CD8-positive, alpha-beta memory T cell (primary cell): Measurements from ENCODE around the gene ZNF217. TPM values are rescaled to one million over a fixed set of nuclear protein-coding genes. Genes with fewer than 3 reads are reported as not detected.
A peak's percentile ranks its signal among the peaks of the same experiment; 100 is the strongest.
"Not testable (repeated sequence)": the region's sequence is repeated elsewhere in the genome, so short reads cannot be mapped to it uniquely, and the experiment has no call there.

Experiments
- CTCF ChIA-PET: fragments of 350-600 bp; sonication (Branson Sonifier 250); formaldehyde crosslinking; loops from one replicate; lab custom pipeline; 2021; ENCODE audit warnings: antibody characterized with exemption; lab: Charles Lee
- POLR2A ChIA-PET: fragments of 350-600 bp; sonication (Branson Sonifier 250); formaldehyde crosslinking; loops from one replicate; lab custom pipeline; 2021; ENCODE audit warnings: antibody characterized with exemption; lab: Charles Lee
- DNase-seq, 5 donors: peaks; one replicate each; pipeline versions ENCODE4 v3.0.0 to v3.0.0-alpha.2; 2020 to 2022; ENCODE audit warnings: mixed read lengths in 1 of 5
- H3K27ac ChIP-seq: one replicate; pipeline ENCODE4 v1.7.0; 2013; ENCODE audit warnings: low read depth, mild to moderate bottlenecking, low read length, moderate library complexity
- H3K27me3 ChIP-seq: 2 replicates; pipeline ENCODE4 v1.7.0; 2013; ENCODE audit warnings: low read length, mild to moderate bottlenecking; ENCODE audit not compliant: insufficient read depth, poor library complexity, severe bottlenecking
- H3K36me3 ChIP-seq: 2 replicates; pipeline ENCODE4 v1.7.0; 2013; ENCODE audit warnings: mild to moderate bottlenecking, low read length, moderate library complexity; ENCODE audit not compliant: insufficient read depth
- H3K4me1 ChIP-seq: 2 replicates; pipeline ENCODE4 v1.7.0; 2013; ENCODE audit warnings: mild to moderate bottlenecking, low read length, moderate library complexity; ENCODE audit not compliant: insufficient read depth
- H3K4me3 ChIP-seq: 2 replicates; pipeline ENCODE4 v1.7.0; 2013; ENCODE audit warnings: mild to moderate bottlenecking, low read length
- H3K9me3 ChIP-seq: 2 replicates; pipeline ENCODE4 v1.7.0; 2013; ENCODE audit warnings: mild to moderate bottlenecking, low read length
- H3K27ac Mint-ChIP-seq, 8 donors: one replicate each; pipeline ENCODE4 v1.8.0; 2020 to 2021; ENCODE audit warnings: mixed read lengths in 8 of 8, mild to moderate bottlenecking in 6 of 8, inconsistent platforms in 3 of 8, moderate library complexity in 3 of 8
- H3K27me3 Mint-ChIP-seq, 2 donors: one replicate each; pipeline ENCODE4 v1.8.0; 2020 to 2021; ENCODE audit warnings: mixed read lengths in 2 of 2, mild to moderate bottlenecking in 1 of 2, moderate library complexity in 1 of 2
- H3K36me3 Mint-ChIP-seq, 3 donors: one replicate each; pipeline ENCODE4 v1.8.0; 2020 to 2021; ENCODE audit warnings: mixed read lengths in 3 of 3, inconsistent platforms in 1 of 3, mild to moderate bottlenecking in 1 of 3
- H3K4me1 Mint-ChIP-seq, 3 donors: one replicate each; pipeline ENCODE4 v1.8.0; 2020 to 2021; ENCODE audit warnings: mixed read lengths in 3 of 3, inconsistent platforms in 1 of 3, mild to moderate bottlenecking in 1 of 3
- H3K4me3 Mint-ChIP-seq, 7 donors: one replicate each; pipeline ENCODE4 v1.8.0; 2020 to 2021; ENCODE audit warnings: mixed read lengths in 7 of 7, mild to moderate bottlenecking in 6 of 7, moderate library complexity in 4 of 7, inconsistent platforms in 2 of 7
- H3K9me3 Mint-ChIP-seq, 5 donors: one replicate each; pipeline ENCODE4 v1.8.0; 2020 to 2022; ENCODE audit warnings: mixed read lengths in 5 of 5, mild to moderate bottlenecking in 3 of 5, moderate library complexity in 2 of 5, inconsistent platforms in 1 of 5
- polyA plus RNA-seq: library from polyadenylated mRNA; unstranded; fragments of 300-500 nt; fragmentation: Illumina TruSeq; gene quantifications from one replicate; pipeline ENCODE4 v1.2.3, GENCODE V29; 2021
- total RNA-seq, 2 experiments: library from RNA; stranded (reverse); gene quantifications; one replicate each; pipeline ENCODE4 v1.2.3, GENCODE V29; 2021

The ZNF217 gene
- total and polyA plus RNA-seq, 3 experiments from 2014 or later, result 24.0 to 54.3 (median 52.5) TPM

- H3K4me3 ChIP-seq, result peak overlapping the region; percentile 55
- peaks cover 25% of the 10 kb centered on the region for H3K4me1 ChIP-seq
- ChIA-PET POLR2A (interaction anchor here (0.5 to 2.0 kb wide), 13 partner anchors 14 to 323 kb away, joined by 3 to 30 read pairs (median 6); partner anchors contain the start of gene ZNF217), CTCF (interaction anchor here (0.8 to 2.4 kb wide), 15 partner anchors 10 to 307 kb away, joined by 3 to 16 read pairs (median 6); partner anchors contain the start of gene ZNF217)
- H3K36me3 ChIP-seq, result no peaks in the 10 kb centered on the region
- H3K4me3 Mint-ChIP-seq, result peak overlapping the region; percentile 88 to 96 (median 93)
- H3K9me3 Mint-ChIP-seq, result no peaks in the 10 kb centered on the region
- H3K27me3 Mint-ChIP-seq, result no peaks in the 10 kb centered on the region
- H3K36me3 Mint-ChIP-seq, result peaks cover 1 to 20% (median 4%) of the 10 kb centered on the region in 3 donors
- H3K9me3 ChIP-seq, result no peaks in the 10 kb centered on the region
- peak overlapping the region; percentile 85 for H3K27ac ChIP-seq
- H3K4me1 Mint-ChIP-seq, result peaks cover 32 to 46% (median 34%) of the 10 kb centered on the region in 3 donors
- peak overlapping the region; percentile 94 to 98 (median 97) for H3K27ac Mint-ChIP-seq
- no peaks in the 10 kb centered on the region for H3K27me3 ChIP-seq
- DNase-seq, result peak in 4 of 5 donors; percentile 17 to 58 (median 54)
These were observed 15.1 kb upstream of the ZNF217 start for GRCh38 chr20:53608456-53609452.

- H3K4me1 ChIP-seq, result peaks cover 22% of the 10 kb centered on the region
- Mint-ChIP-seq H3K9me3 (no peaks in the 10 kb centered on the region), H3K36me3 (peaks cover 3 to 21% (median 4%) of the 10 kb centered on the region in 3 donors), H3K27me3 (no peaks in the 10 kb centered on the region), H3K27ac (peak overlapping the region in 7 of 8 donors; percentile 94 to 98 (median 97)), H3K4me3 (peak overlapping the region; percentile 56 to 96 (median 88)), H3K4me1 (peaks cover 33 to 48% (median 33%) of the 10 kb centered on the region in 3 donors)
- no peaks in the 10 kb centered on the region for H3K9me3 ChIP-seq
- POLR2A ChIA-PET, result no interaction called here
- H3K4me3 ChIP-seq, result peak overlapping the region; percentile 55
- no peak for DNase-seq
- peak overlapping the region; percentile 85 for H3K27ac ChIP-seq
- H3K36me3 ChIP-seq, result no peaks in the 10 kb centered on the region
- CTCF ChIA-PET, result interaction anchor here (0.9 to 2.4 kb wide), 2 partner anchors 13 to 78 kb away, joined by 3 to 7 read pairs; no protein-coding TSS in a partner anchor
- no peaks in the 10 kb centered on the region for H3K27me3 ChIP-seq
These were observed 14.4 kb upstream of the ZNF217 start for GRCh38 chr20:53608071-53608455.

GRCh38 chr20:53606364-53606985 is 12.8 kb upstream of the ZNF217 start:
- no peak for DNase-seq
- ChIA-PET POLR2A (no interaction called here), CTCF (interaction anchor here (1.0 to 1.9 kb wide), 3 partner anchors 9 to 309 kb away, joined by 4 to 5 read pairs (median 5); no protein-coding TSS in a partner anchor)
- Histone ChIP-seq H3K9me3 (no peaks in the 10 kb centered on the region), H3K36me3 (no peaks in the 10 kb centered on the region), H3K27ac (peak overlapping the region; percentile 24), H3K4me3 (no peak overlapping the region), H3K27me3 (no peaks in the 10 kb centered on the region), H3K4me1 (peaks cover 22% of the 10 kb centered on the region)
- Mint-ChIP-seq H3K9me3 (no peaks in the 10 kb centered on the region), H3K27ac (peak overlapping the region in 4 of 8 donors; percentile 32 to 61 (median 38)), H3K4me3 (peak overlapping the region in 3 of 7 donors; percentile 13 to 30 (median 15)), H3K36me3 (peaks cover 4 to 23% (median 8%) of the 10 kb centered on the region in 3 donors), H3K4me1 (peaks cover 38 to 55% (median 42%) of the 10 kb centered on the region in 3 donors), H3K27me3 (no peaks in the 10 kb centered on the region)

- H3K27ac ChIP-seq, H3K36me3 ChIP-seq, DNase-seq, POLR2A ChIA-PET, H3K27me3 Mint-ChIP-seq, H3K9me3 Mint-ChIP-seq, H3K9me3 ChIP-seq, H3K27me3 ChIP-seq, H3K4me3 ChIP-seq: not testable (repeated sequence)
- Mint-ChIP-seq H3K27ac (peak overlapping the region in 1 of 8 donors; percentile 14), H3K4me3 (peak overlapping the region in 1 of 7 donors; percentile 32), H3K36me3 (peaks cover 4 to 23% (median 11%) of the 10 kb centered on the region in 3 donors), H3K4me1 (peaks cover 43 to 59% (median 51%) of the 10 kb centered on the region in 3 donors)
- H3K4me1 ChIP-seq, result peaks cover 18% of the 10 kb centered on the region
- CTCF ChIA-PET, result interaction anchor here (1.9 kb wide), 1 partner anchor 11 kb away, joined by 5 read pairs; no protein-coding TSS in a partner anchor
These were observed 11.8 kb upstream of the ZNF217 start for GRCh38 chr20:53605401-53605800.

GRCh38 chr20:53604846-53605245 is 11.2 kb upstream of the ZNF217 start:
- H3K9me3 Mint-ChIP-seq, POLR2A ChIA-PET, H3K36me3 ChIP-seq, DNase-seq, H3K27ac ChIP-seq, H3K9me3 ChIP-seq, H3K27me3 Mint-ChIP-seq, H3K4me3 ChIP-seq, H3K27me3 ChIP-seq: not testable (repeated sequence)
- H3K4me1 ChIP-seq, result peaks cover 14% of the 10 kb centered on the region
- Mint-ChIP-seq H3K27ac (peak overlapping the region in 2 of 8 donors; percentile 34 to 66), H3K36me3 (peaks cover 4 to 23% (median 11%) of the 10 kb centered on the region in 3 donors), H3K4me1 (peaks cover 38 to 60% (median 51%) of the 10 kb centered on the region in 3 donors), H3K4me3 (peak overlapping the region in 1 of 7 donors; percentile 20)
- CTCF ChIA-PET, result interaction anchor here (0.9 kb wide), 1 partner anchor 311 kb away, joined by 3 read pairs; no protein-coding TSS in a partner anchor

- Mint-ChIP-seq H3K4me3 (no peak overlapping the region), H3K27me3 (no peaks in the 10 kb centered on the region), H3K27ac (peak overlapping the region in 4 of 8 donors; percentile 8 to 84 (median 55)), H3K9me3 (no peaks in the 10 kb centered on the region), H3K36me3 (peaks cover 4 to 11% (median 11%) of the 10 kb centered on the region in 3 donors), H3K4me1 (peaks cover 40 to 63% (median 59%) of the 10 kb centered on the region in 3 donors)
- POLR2A ChIA-PET, result interaction anchor here (0.6 kb wide), 2 partner anchors 82 to 259 kb away, joined by 4 read pairs; no protein-coding TSS in a partner anchor
- Histone ChIP-seq H3K9me3 (no peaks in the 10 kb centered on the region), H3K4me3 (no peak overlapping the region), H3K36me3 (no peaks in the 10 kb centered on the region), H3K27ac (no peak overlapping the region), H3K4me1 (peaks cover 19% of the 10 kb centered on the region), H3K27me3 (no peaks in the 10 kb centered on the region)
- CTCF ChIA-PET, result interaction anchor here (1.2 kb wide), 1 partner anchor 22 kb away, joined by 4 read pairs; no protein-coding TSS in a partner anchor
- no peak for DNase-seq
These were observed 9.0 kb upstream of the ZNF217 start for GRCh38 chr20:53602661-53603060.

- POLR2A ChIA-PET, result interaction anchor here (0.5 to 1.2 kb wide), 2 partner anchors 12 to 493 kb away, joined by 3 to 5 read pairs; no protein-coding TSS in a partner anchor
- Mint-ChIP-seq H3K27ac (peak overlapping the region in 7 of 8 donors; percentile 47 to 93 (median 80)), H3K36me3 (peaks cover 4 to 13% (median 12%) of the 10 kb centered on the region in 3 donors), H3K9me3 (no peaks in the 10 kb centered on the region), H3K27me3 (no peaks in the 10 kb centered on the region), H3K4me3 (peak overlapping the region in 1 of 7 donors; percentile 72), H3K4me1 (peaks cover 52 to 82% (median 78%) of the 10 kb centered on the region in 3 donors)
- Histone ChIP-seq H3K9me3 (no peaks in the 10 kb centered on the region), H3K27me3 (no peaks in the 10 kb centered on the region), H3K4me3 (no peak overlapping the region), H3K36me3 (no peaks in the 10 kb centered on the region), H3K27ac (no peak overlapping the region), H3K4me1 (peaks cover 28% of the 10 kb centered on the region)
- CTCF ChIA-PET, result no interaction called here
- DNase-seq, result no peak
These were observed 6.4 kb upstream of the ZNF217 start for GRCh38 chr20:53599910-53600632.
